HG03521 (cell line): ENCODE data around the gene TAS1R3.

Experiments
- ATAC-seq: cut with Tn5 transposase; IDR thresholded peaks from one replicate; pipeline ENCODE4 v1.9.1; 2021; ENCODE audit warnings: mild to moderate bottlenecking, moderate library complexity; ENCODE audit not compliant: unreplicated experiment

The TAS1R3 gene

GRCh38 chr1:1320666-1321448 lies 10.2 kb upstream of the TAS1R3 start:
- ATAC-seq = no peak

DNA sequence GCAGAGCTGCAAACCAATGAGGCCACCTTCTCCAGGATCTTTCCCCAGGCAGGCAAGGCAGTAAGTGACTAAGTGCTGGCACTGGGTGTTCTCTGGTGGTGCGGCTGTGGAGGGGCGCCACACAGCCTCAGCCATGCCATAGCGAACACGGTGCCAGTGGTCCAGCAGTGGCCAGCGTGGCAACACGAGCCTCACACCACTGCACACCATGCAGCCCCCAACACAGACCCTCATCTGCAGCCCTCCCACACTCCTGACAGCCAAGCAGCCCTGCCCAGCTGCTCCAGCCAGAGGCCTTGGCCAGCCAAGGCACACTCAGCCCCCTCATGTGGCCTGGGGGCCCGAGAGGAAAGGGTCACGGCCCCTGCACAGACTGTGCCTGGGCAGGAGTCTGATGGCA lies 9.6 kb upstream of the TAS1R3 start:
- ATAC-seq = no peak

DNA sequence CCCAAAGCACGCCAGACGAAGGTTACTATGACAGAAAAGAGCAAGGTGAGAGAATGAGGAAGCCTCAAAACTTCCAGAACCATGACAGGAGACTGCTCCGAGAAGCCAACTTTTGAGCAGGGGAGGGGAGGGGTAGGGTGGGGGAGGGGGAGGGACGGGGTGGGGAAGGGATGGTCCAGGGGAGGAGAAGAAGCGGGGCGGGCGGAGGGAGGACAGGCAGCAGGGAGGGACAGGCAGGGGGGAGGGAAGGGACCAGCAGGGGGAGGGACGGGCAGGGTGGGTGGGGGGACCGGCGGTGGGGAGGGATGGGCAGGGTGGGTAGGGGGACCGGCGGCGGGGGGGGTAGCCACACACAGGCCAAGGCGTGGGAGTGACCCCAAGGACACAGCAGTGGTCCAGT lies 8.7 kb upstream of the TAS1R3 start:
- ATAC-seq = no peak

GRCh38 chr1:1322952-1323351 lies 8.1 kb upstream of the TAS1R3 start:
- ATAC-seq = no peak

DNA sequence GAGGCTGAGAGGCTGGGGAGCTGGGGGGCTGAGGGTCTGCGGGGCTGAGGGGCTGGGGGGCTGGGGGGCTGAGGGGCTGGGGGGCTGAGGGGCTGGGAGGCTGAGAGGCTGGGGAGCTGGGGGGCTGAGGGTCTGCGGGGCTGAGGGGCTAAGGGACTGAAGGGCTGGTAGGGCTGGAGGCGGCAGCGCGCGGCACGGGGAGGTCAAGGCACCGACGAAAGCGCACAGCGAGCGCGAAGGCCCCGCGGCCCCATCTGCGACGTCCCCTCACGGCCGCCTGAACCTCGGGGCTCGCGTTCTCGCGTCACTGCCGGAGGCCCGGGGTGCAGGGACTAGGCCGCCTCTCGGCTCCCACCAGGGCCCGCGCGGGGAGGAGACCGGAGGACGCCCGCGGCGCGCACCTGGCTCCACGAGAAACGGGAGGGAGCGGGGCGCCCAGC lies 7.0 kb upstream of the TAS1R3 start:
- peak; percentile 19 for ATAC-seq

- ATAC-seq = peak; percentile 82
Measured at GRCh38 chr1:1324524-1325287, 6.4 kb upstream of the TAS1R3 start, which contains the start of the genes CPTP and INTS11. Gene CPTP (plus strand): TSS chr1:1324802. CDS start chr1:1326911, 2,109 bp downstream. Gene INTS11 (minus strand): TSS chr1:1324660. CDS start chr1:1324608, 52 bp downstream.

DNA sequence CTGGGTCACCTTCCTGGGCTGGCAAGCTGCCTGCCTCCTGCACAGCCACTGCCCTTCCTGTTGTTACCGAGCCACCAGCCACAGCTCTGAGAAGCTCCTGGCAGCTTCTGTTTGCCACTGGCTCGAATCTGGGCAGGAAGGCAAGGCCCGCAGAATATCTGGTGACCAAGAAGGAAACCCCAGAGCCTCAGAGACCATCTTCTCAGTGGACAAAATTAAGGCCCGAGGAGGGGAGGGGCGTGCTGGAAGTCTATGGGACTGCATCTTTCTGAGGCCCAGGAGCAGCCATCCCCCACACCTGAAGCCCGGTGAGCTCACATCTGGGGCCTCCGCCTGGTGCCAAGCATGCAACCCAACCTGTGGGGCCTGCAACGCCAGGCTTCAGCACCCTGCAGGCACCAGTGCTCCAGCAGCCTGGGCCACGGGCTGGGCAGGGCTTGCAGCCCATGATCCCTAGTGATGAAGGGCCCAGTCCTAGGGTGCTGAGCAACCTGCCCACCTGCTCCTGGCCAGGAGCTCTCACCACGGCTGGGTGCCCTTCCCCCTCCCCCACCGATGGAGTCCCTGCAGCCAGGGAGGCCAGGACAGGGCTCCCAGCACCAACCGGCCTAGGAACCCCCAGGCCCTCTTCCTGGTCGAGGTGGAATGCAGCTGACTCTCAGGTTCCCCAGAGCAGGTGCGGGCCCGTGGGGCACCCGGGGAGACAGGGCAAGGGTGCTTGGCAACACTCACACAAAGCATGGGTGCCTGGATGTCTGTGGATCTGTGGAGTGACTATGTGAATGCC lies 5.6 kb upstream of the TAS1R3 start:
- ATAC-seq = no peak

- no peak for ATAC-seq
Measured at GRCh38 chr1:1326075-1326605, 4.9 kb upstream of the TAS1R3 start.

DNA sequence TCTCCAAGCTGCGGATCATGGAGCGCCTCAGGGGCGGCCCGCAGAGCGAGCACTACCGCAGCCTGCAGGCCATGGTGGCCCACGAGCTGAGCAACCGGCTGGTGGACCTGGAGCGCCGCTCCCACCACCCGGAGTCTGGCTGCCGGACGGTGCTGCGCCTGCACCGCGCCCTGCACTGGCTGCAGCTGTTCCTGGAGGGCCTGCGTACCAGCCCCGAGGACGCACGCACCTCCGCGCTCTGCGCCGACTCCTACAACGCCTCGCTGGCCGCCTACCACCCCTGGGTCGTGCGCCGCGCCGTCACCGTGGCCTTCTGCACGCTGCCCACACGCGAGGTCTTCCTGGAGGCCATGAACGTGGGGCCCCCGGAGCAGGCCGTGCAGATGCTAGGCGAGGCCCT lies 3.8 kb upstream of the TAS1R3 start:
- ATAC-seq = no peak

- ATAC-seq = no peak
Measured at GRCh38 chr1:1328254-1328653, 2.8 kb upstream of the TAS1R3 start.

- no peak for ATAC-seq
Measured at GRCh38 chr1:1329304-1330210, 1.5 kb upstream of the TAS1R3 start.

DNA sequence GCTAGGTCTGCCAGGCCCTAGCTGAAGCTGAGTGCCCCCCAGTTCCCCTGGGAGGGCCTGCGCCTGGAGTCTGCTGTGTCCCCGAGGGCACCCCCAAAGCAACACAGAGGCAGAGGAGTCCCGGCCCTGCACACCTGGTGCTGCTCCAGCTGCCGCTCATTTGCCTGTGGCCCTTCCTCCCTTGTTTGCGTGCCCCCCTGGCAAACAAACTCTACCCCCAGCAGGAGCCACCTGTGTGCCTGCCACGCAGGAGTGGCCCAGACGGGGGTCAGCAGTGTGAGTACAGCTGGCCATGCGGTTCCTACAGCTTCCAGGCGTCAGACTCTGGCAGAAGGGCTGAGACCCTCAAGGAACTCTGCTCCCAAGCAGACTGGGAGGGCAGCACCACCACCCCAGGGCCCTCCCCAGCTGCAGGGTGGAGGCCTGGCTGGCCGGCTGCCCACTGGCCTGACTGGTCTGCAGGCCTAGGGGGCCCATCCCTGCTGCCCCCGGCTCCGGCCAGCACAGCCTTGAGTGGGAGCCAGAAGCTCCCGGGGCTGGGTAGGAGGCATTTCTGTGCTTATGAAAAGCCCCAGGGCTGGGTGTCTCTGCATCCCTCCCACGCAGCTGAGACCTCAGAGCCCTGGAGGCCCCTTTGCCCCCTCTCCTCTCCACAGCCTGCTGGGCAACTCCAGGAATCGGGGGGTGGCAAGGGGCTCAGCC lies 563 bp upstream of the TAS1R3 start:
- ATAC-seq = no peak

- ATAC-seq = no peak
Measured at GRCh38 chr1:1332031-1332755, 1.1 kb downstream of the TAS1R3 start.

GRCh38 chr1:1332774-1333480 lies 1.8 kb downstream of the TAS1R3 start:
- no peak for ATAC-seq

DNA sequence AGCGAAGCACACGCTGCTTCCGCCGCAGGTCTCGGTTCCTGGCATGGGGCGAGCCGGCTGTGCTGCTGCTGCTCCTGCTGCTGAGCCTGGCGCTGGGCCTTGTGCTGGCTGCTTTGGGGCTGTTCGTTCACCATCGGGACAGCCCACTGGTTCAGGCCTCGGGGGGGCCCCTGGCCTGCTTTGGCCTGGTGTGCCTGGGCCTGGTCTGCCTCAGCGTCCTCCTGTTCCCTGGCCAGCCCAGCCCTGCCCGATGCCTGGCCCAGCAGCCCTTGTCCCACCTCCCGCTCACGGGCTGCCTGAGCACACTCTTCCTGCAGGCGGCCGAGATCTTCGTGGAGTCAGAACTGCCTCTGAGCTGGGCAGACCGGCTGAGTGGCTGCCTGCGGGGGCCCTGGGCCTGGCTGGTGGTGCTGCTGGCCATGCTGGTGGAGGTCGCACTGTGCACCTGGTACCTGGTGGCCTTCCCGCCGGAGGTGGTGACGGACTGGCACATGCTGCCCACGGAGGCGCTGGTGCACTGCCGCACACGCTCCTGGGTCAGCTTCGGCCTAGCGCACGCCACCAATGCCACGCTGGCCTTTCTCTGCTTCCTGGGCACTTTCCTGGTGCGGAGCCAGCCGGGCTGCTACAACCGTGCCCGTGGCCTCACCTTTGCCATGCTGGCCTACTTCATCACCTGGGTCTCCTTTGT lies 2.6 kb downstream of the TAS1R3 start:
- ATAC-seq = no peak

GRCh38 chr1:1334835-1335234 lies 3.8 kb downstream of the TAS1R3 start:
- no peak for ATAC-seq

- no peak for ATAC-seq
Measured at GRCh38 chr1:1335283-1335682, 4.2 kb downstream of the TAS1R3 start.
